H1 (cell line): ENCODE data around the gene SLC19A1. TPM values are rescaled to one million over a fixed set of nuclear protein-coding genes. Genes with fewer than 3 reads are reported as not detected.

Experiments
- CTCF ChIA-PET: fragments of 300-600 bp; sonication (Branson Sonifier 250); formaldehyde crosslinking; loops from one replicate; lab custom pipeline; 2021; ENCODE audit not compliant: partially characterized antibody; lab: Charles Lee
- POLR2A ChIA-PET: fragments of 300-600 bp; sonication (Branson Sonifier 250); formaldehyde crosslinking; loops from one replicate; lab custom pipeline; 2021; ENCODE audit warnings: inconsistent platforms; ENCODE audit not compliant: partially characterized antibody; lab: Charles Lee
- DNase-seq, 2 experiments: peaks; one replicate each; pipeline versions ENCODE4 v3.0.0 to v3.0.0-alpha.2; 2010 to 2022; ENCODE audit warnings: low spot score in 2 of 2, low read depth in 1 of 2, mixed read lengths in 1 of 2
- FAIRE-seq: peaks from 2 replicates; lab custom pipeline; 2011; peaks lifted over from hg19 to GRCh38; lab: Jason Lieb, UNC
- H2AFZ ChIP-seq: 2 replicates; pipeline ENCODE4 v1.8.1; 2012; ENCODE audit warnings: low read length, inconsistent platforms
- H2AK5ac ChIP-seq: 2 replicates; pipeline ENCODE4 v1.6.1; 2013; ENCODE audit warnings: low read depth, low read length
- H2BK120ac ChIP-seq: replicated peaks from 2 replicates; pipeline ENCODE3; 2013; ENCODE audit warnings: low read depth, low read length, inconsistent platforms
- H2BK12ac ChIP-seq: 2 replicates; pipeline ENCODE4 v1.6.1; 2013; ENCODE audit warnings: low read depth, low read length
- H2BK15ac ChIP-seq: 2 replicates; pipeline ENCODE4 v1.6.1; 2013; ENCODE audit warnings: low read length
- H2BK20ac ChIP-seq: 2 replicates; pipeline ENCODE4 v1.6.1; 2013; ENCODE audit warnings: low read length
- H2BK5ac ChIP-seq: 2 replicates; pipeline ENCODE4 v1.6.1; 2013; ENCODE audit warnings: low read depth, low read length
- H3K14ac ChIP-seq: 2 replicates; pipeline ENCODE4 v1.6.1; 2013; ENCODE audit warnings: inconsistent platforms; ENCODE audit not compliant: insufficient read length
- H3K18ac ChIP-seq: 2 replicates; pipeline ENCODE4 v1.6.1; 2013; ENCODE audit warnings: low read length; ENCODE audit errors: extremely low read depth
- H3K23ac ChIP-seq: 2 replicates; pipeline ENCODE4 v1.6.1; 2013; ENCODE audit warnings: inconsistent platforms; ENCODE audit not compliant: insufficient read length
- H3K23me2 ChIP-seq: 2 replicates; pipeline ENCODE4 v1.6.1; 2013; ENCODE audit warnings: low read depth, low read length
- H3K27ac ChIP-seq: 2 replicates; pipeline ENCODE4 v1.6.1; 2011; ENCODE audit warnings: low read depth, low read length, inconsistent platforms
- H3K27me3 ChIP-seq, 4 experiments: replicated peaks in 1 of 4; 1 replicate in 1 of 4; 2 replicates in 3 of 4; pipeline versions ENCODE4 v1.6.1 to v1.8.1; 2011 to 2013; ENCODE audit warnings: low read length in 3 of 4, mild to moderate bottlenecking in 3 of 4, inconsistent platforms in 2 of 4, mixed read lengths in 2 of 4, moderate library complexity in 1 of 4; ENCODE audit not compliant: control insufficient read depth in 3 of 4, insufficient read depth in 3 of 4; ENCODE audit errors: extremely low read depth in 1 of 4
- H3K36me3 ChIP-seq, 4 experiments: 2 replicates each; pipeline versions ENCODE4 v1.6.1 to v1.8.1; 2011 to 2013; ENCODE audit warnings: mild to moderate bottlenecking in 4 of 4, low read length in 3 of 4, moderate library complexity in 2 of 4, control low read depth in 1 of 4, inconsistent platforms in 1 of 4; ENCODE audit not compliant: insufficient read depth in 4 of 4, control insufficient read depth in 2 of 4
- H3K4ac ChIP-seq: replicated peaks from 2 replicates; pipeline ENCODE3; 2013; ENCODE audit warnings: low read length, low read depth, mixed read lengths, inconsistent platforms; ENCODE audit not compliant: insufficient read length
- H3K4me1 ChIP-seq, 4 experiments: replicated peaks in 1 of 4; 1 replicate in 1 of 4; 2 replicates in 3 of 4; pipeline versions ENCODE4 v1.6.1 to v1.8.1; 2011 to 2013; ENCODE audit warnings: low read length in 3 of 4, inconsistent platforms in 2 of 4, mixed read lengths in 1 of 4; ENCODE audit not compliant: insufficient read depth in 4 of 4, control insufficient read depth in 3 of 4
- H3K4me2 ChIP-seq, 2 experiments: 2 replicates each; pipeline versions ENCODE4 v1.6.1 to v1.8.1; 2011 to 2013; ENCODE audit warnings: low read depth in 2 of 2, low read length in 2 of 2, control low read depth in 1 of 2, inconsistent platforms in 1 of 2, mild to moderate bottlenecking in 1 of 2; ENCODE audit not compliant: insufficient read depth in 1 of 2
- H3K4me3 ChIP-seq, 4 experiments: fragments of 200-600, 300-600 bp in 1 of 4; sonication (generic), shearing (Covaris generic), sonication (Bioruptor Twin) in 1 of 4; 2 replicates each; pipeline versions ENCODE4 v1.5.1 to v1.8.1; 2011 to 2016; ENCODE audit warnings: low read length in 4 of 4, low read depth in 3 of 4, control low read depth in 2 of 4, inconsistent platforms in 2 of 4, mild to moderate bottlenecking in 2 of 4, mixed read lengths in 1 of 4, moderate library complexity in 1 of 4; ENCODE audit not compliant: insufficient read depth in 2 of 4; ENCODE audit errors: extremely low read depth in 1 of 4
- H3K56ac ChIP-seq: replicated peaks from 2 replicates; pipeline ENCODE3; 2013; ENCODE audit warnings: low read depth, mild to moderate bottlenecking, mixed read lengths, low read length, inconsistent platforms; ENCODE audit not compliant: insufficient read length
- H3K79me1 ChIP-seq: 2 replicates; pipeline ENCODE4 v1.6.1; 2013; ENCODE audit warnings: low read depth, low read length, control low read depth
- H3K79me2 ChIP-seq, 2 experiments: 2 replicates each; pipeline versions ENCODE4 v1.6.1 to v1.8.1; 2012 to 2013; ENCODE audit warnings: low read length in 2 of 2, mild to moderate bottlenecking in 2 of 2, inconsistent platforms in 1 of 2; ENCODE audit not compliant: insufficient read depth in 2 of 2, control insufficient read depth in 1 of 2
- H3K9ac ChIP-seq, 4 experiments: replicated peaks in 1 of 4; 1 replicate in 1 of 4; 2 replicates in 3 of 4; pipeline versions ENCODE4 v1.6.1 to v1.8.1; 2011 to 2013; ENCODE audit warnings: low read depth in 3 of 4, low read length in 3 of 4, control low read depth in 2 of 4, mild to moderate bottlenecking in 2 of 4, moderate library complexity in 2 of 4, inconsistent platforms in 1 of 4; ENCODE audit errors: extremely low read depth in 1 of 4
- H3K9me3 ChIP-seq, 2 experiments: 2 replicates each; pipeline versions ENCODE4 v1.6.1 to v1.8.1; 2012 to 2013; ENCODE audit warnings: mild to moderate bottlenecking in 2 of 2, moderate library complexity in 2 of 2, control low read depth in 1 of 2, inconsistent platforms in 1 of 2, low read depth in 1 of 2, low read length in 1 of 2, mixed read lengths in 1 of 2; ENCODE audit not compliant: insufficient read depth in 2 of 2
- H4K20me1 ChIP-seq, 2 experiments: replicated peaks in 1 of 2; 2 replicates each; pipeline versions ENCODE3 to v1.8.1; 2011 to 2013; ENCODE audit warnings: inconsistent platforms in 2 of 2, low read length in 2 of 2, mild to moderate bottlenecking in 1 of 2; ENCODE audit not compliant: insufficient read depth in 2 of 2, control insufficient read depth in 1 of 2
- H4K5ac ChIP-seq: 2 replicates; pipeline ENCODE4 v1.6.1; 2013; ENCODE audit warnings: low read length, low read depth, mixed read lengths, inconsistent platforms; ENCODE audit not compliant: insufficient read length
- H4K8ac ChIP-seq: 2 replicates; pipeline ENCODE4 v1.8.0; 2013; ENCODE audit warnings: mild to moderate bottlenecking, moderate library complexity, low read length, inconsistent platforms; ENCODE audit not compliant: insufficient read depth; ENCODE audit errors: extremely low read depth
- H4K91ac ChIP-seq: replicated peaks from 2 replicates; pipeline ENCODE3; 2013; ENCODE audit warnings: low read length, mixed read lengths, inconsistent platforms; ENCODE audit not compliant: insufficient read length
- CREB1 ChIP-seq: IDR thresholded peaks from 2 replicates; pipeline ENCODE4 v1.6.1; 2012; ENCODE audit warnings: inconsistent platforms
- HDAC2 ChIP-seq, 2 experiments: fragments of 300-600 bp in 1 of 2; sonication (generic) in 1 of 2; IDR thresholded peaks; 2 replicates each; pipeline ENCODE4 v1.6.1; 2011 to 2012; ENCODE audit warnings: low read depth in 2 of 2, low read length in 2 of 2, mild to moderate bottlenecking in 2 of 2, moderate library complexity in 2 of 2, borderline replicate concordance in 1 of 2, inconsistent platforms in 1 of 2
- MAFK ChIP-seq: IDR thresholded peaks from 2 replicates; pipeline ENCODE4 v1.6.1; 2012; ENCODE audit warnings: low read depth, mild to moderate bottlenecking, improper control_type of control experiment, low read length
- POLR2AphosphoS5 ChIP-seq: IDR thresholded peaks from 2 replicates; pipeline ENCODE4 v1.6.1; 2011; ENCODE audit warnings: low read depth, low read length
- RAD21 ChIP-seq, 2 experiments: IDR thresholded peaks in 1 of 2; conservative IDR thresholded peaks in 1 of 2; 2 replicates each; pipeline ENCODE4 v1.6.1; 2011; ENCODE audit warnings: low read depth in 2 of 2, low read length in 2 of 2, improper control_type of control experiment in 1 of 2, inconsistent platforms in 1 of 2, mild to moderate bottlenecking in 1 of 2, moderate library complexity in 1 of 2
- SIX5 ChIP-seq: IDR thresholded peaks from 2 replicates; pipeline ENCODE4 v1.6.1; 2011; ENCODE audit warnings: mild to moderate bottlenecking, low read depth, low read length
- SP4 ChIP-seq: IDR thresholded peaks from 2 replicates; pipeline ENCODE4 v1.6.1; 2012; ENCODE audit warnings: low read length, inconsistent platforms
- WGBS, 2 experiments: shearing (Covaris generic) in 1 of 2; methylation state at CpG; one replicate each; pipeline versions ENCODE4 v1.1.6 to v1.1.7; 2013 to 2015; ENCODE audit warnings: low lambda C conversion rate in 2 of 2, mixed read lengths in 2 of 2, inconsistent platforms in 1 of 2, low coverage in 1 of 2, missing lambda C conversion rate in 1 of 2; ENCODE audit not compliant: insufficient replicate concordance in 2 of 2, insufficient coverage in 1 of 2, insufficient read length in 1 of 2; ENCODE audit errors: extremely low coverage in 1 of 2, missing lambda C conversion rate in 1 of 2; 5-methylcytosine and 5-hydroxymethylcytosine counted together
- polyA plus RNA-seq, 7 experiments: library from polyadenylated mRNA; depleted of rRNA in 3 of 7; stranded (reverse) in 5 of 7; unstranded in 2 of 7; fragments of >200 nt in 5 of 7; fragments of 200-250 nt in 2 of 7; gene quantifications; 1 replicate in 5 of 7; 2 replicates in 1 of 7; 4 replicates in 1 of 7; pipeline versions ENCODE4 v1.2.1 to v1.2.3, GENCODE V29; 2011 to 2013; ENCODE audit warnings: missing spikeins in 2 of 7, mixed read lengths in 2 of 7
- total RNA-seq: library from RNA; stranded (reverse); fragmentation: NEBNext Ultra II Directional; extraction: Animal tissue kit (Norgen Biotek cat#: 25700); gene quantifications from 2 replicates; pipeline ENCODE4 v1.2.1, GENCODE V29; 2021
- TF ChIP-seq, protein P1 (sequence below): IDR thresholded peaks from 2 replicates; pipeline ENCODE4 v1.6.1; 2011; ENCODE audit warnings: low read length, improper control_type of control experiment

Gene SLC19A1
- total and polyA plus RNA-seq, 2 of the 8 experiments (the other 6 are each of a cell fraction or from before 2014, with no cell fraction given) = 31.6 to 43.8 TPM

GRCh38 chr21:45523411-45524101 lies 18.7 kb downstream of the SLC19A1 start:
- Histone ChIP-seq H3K4me3 (no peak overlapping the region), H3K18ac (no peak overlapping the region), H3K23me2 (no peaks in the 10 kb centered on the region), H3K9me3 (peaks cover 0 to 19% of the 10 kb centered on the region in 2 experiments; a peak in 3 of 4 replicates), H3K9ac (no peak overlapping the region), H3K4me2 (no peak overlapping the region), H3K14ac (no peak overlapping the region), H3K56ac (no peak overlapping the region), H2AFZ (no peak overlapping the region), H2AK5ac (no peak overlapping the region), H4K8ac (no peak overlapping the region), H2BK15ac (no peak overlapping the region), H2BK20ac (no peak overlapping the region), H3K36me3 (peaks cover 2 to 32% (median 10%) of the 10 kb centered on the region in 4 experiments; a peak in 4 of 8 replicates), H3K23ac (no peak overlapping the region), H3K79me1 (no peaks in the 10 kb centered on the region), H4K91ac (no peak overlapping the region), H2BK5ac (no peak overlapping the region), H3K4me1 (no peaks in the 10 kb centered on the region; a peak in 1 of 7 replicates), H3K4ac (no peak overlapping the region), H2BK12ac (no peak overlapping the region), H4K5ac (no peak overlapping the region), H4K20me1 (peaks cover 4% of the 10 kb centered on the region in 2 experiments), H3K27ac (no peak overlapping the region), H3K27me3 (no peaks in the 10 kb centered on the region), H2BK120ac (no peak overlapping the region), H3K79me2 (no peaks in the 10 kb centered on the region)
- WGBS, 2 experiments = 86% methylated on average over 15 of the region's 16 CpGs; no CpG with 5 or more reads in 1 of the 2 experiments
- no peak for FAIRE-seq
- POLR2A ChIA-PET = interaction anchor here (0.8 to 2.2 kb wide), 4 partner anchors 9 to 30 kb away, joined by 3 to 6 read pairs (median 4); no protein-coding TSS in a partner anchor
- CTCF ChIA-PET = interaction anchor here (1.2 kb wide), 1 partner anchor 383 kb away, joined by 3 read pairs; no protein-coding TSS in a partner anchor
- DNase-seq = no peak
- no peak for TF ChIP-seq MAFK
- TF ChIP-seq SIX5 = no peak
- no peak for TF ChIP-seq HDAC2 (IDR thresholded peaks at IDR 0.05; ENCODE audit: borderline replicate concordance in 1 of 2, low read depth in 2 of 2, low read length in 2 of 2)
- no peak for TF ChIP-seq RAD21 (IDR thresholded peaks at IDR 0.05 in 1 of 2, conservative IDR thresholded peaks at IDR 0.05 in 1 of 2; ENCODE audit: low read depth in 2 of 2, low read length in 2 of 2)
- no peak for TF ChIP-seq SP4
- TF ChIP-seq, protein P1, sequence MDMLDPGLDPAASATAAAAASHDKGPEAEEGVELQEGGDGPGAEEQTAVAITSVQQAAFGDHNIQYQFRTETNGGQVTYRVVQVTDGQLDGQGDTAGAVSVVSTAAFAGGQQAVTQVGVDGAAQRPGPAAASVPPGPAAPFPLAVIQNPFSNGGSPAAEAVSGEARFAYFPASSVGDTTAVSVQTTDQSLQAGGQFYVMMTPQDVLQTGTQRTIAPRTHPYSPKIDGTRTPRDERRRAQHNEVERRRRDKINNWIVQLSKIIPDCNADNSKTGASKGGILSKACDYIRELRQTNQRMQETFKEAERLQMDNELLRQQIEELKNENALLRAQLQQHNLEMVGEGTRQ = no peak
- no peak for TF ChIP-seq CREB1
- TF ChIP-seq POLR2AphosphoS5 = no peak
